ENCODE measurements around the gene SFMBT1. TPM values are rescaled to one million over a fixed set of nuclear protein-coding genes. Genes with fewer than 3 reads are reported as not detected.
A peak's percentile ranks its signal among the peaks of the same experiment; 100 is the strongest.
"Not testable (repeated sequence)": the region's sequence is repeated elsewhere in the genome, so short reads cannot be mapped to it uniquely, and the experiment has no call there.

The SFMBT1 gene
- total RNA-seq, 4 donors from 2014 or later, result 17.2 to 35.3 (median 31.1) TPM

GRCh38 chr3:53039376-53039752, 6.5 kb downstream of the SFMBT1 start:
- TF ChIP-seq POLR2A (IDR thresholded peaks at IDR 0.05) (no peak), CTCF (IDR thresholded peaks at IDR 0.05) (no peak)
- Histone ChIP-seq H3K36me3 (no peaks in the 10 kb centered on the region), H3K4me1 (peaks cover 10 to 18% of the 10 kb centered on the region in 2 donors), H3K4me3 (replicated peaks in 1 of 3) (no peak overlapping the region), H3K9me3 (no peaks in the 10 kb centered on the region), H3K27ac (no peak overlapping the region), H3K27me3 (no peaks in the 10 kb centered on the region)
- DNase-seq, result no peak
- 85 to 90% methylated on average over 2 of the region's 2 CpGs for WGBS, 2 donors
- intact Hi-C loops (cut with DNase I), result no loop called here

- intact Hi-C loops (cut with DNase I), result no loop called here
- DNase-seq, result no peak
- no peaks in the 10 kb centered on the region for H3K36me3 ChIP-seq
- no peak overlapping the region for H3K27ac ChIP-seq
- H3K4me1 ChIP-seq, result peaks cover 6 to 18% of the 10 kb centered on the region in 2 donors
- H3K4me3 ChIP-seq (replicated peaks in 1 of 3), result no peak overlapping the region
- TF ChIP-seq CTCF (IDR thresholded peaks at IDR 0.05) (no peak), POLR2A (IDR thresholded peaks at IDR 0.05) (no peak)
- H3K9me3 ChIP-seq, result no peaks in the 10 kb centered on the region
- H3K27me3 ChIP-seq, result no peaks in the 10 kb centered on the region
- WGBS, 2 donors, result 90 to 92% methylated on average over 5 of the region's 5 CpGs
Measured at GRCh38 chr3:53038679-53039375, 7.0 kb downstream of the SFMBT1 start.

GRCh38 chr3:53035825-53036619, 9.9 kb downstream of the SFMBT1 start:
- Histone ChIP-seq H3K36me3 (no peaks in the 10 kb centered on the region), H3K4me1 (peaks cover 3 to 19% of the 10 kb centered on the region in 2 donors), H3K9me3 (no peaks in the 10 kb centered on the region), H3K27ac (no peak overlapping the region), H3K4me3 (replicated peaks in 1 of 3) (no peak overlapping the region), H3K27me3 (no peaks in the 10 kb centered on the region)
- TF ChIP-seq CTCF (IDR thresholded peaks at IDR 0.05), result peak in 2 of 6 experiments; percentile 15 to 21
- no peak for TF ChIP-seq POLR2A (IDR thresholded peaks at IDR 0.05)
- 68 to 76% methylated on average over 11 of the region's 11 CpGs for WGBS, 2 donors
- DNase-seq, result peak; percentile 8 to 39
- intact Hi-C loops (cut with DNase I), result no loop called here

- H3K4me3 ChIP-seq (replicated peaks in 1 of 3); H3K36me3 ChIP-seq; H3K27ac ChIP-seq; intact Hi-C loops (cut with DNase I); H3K9me3 ChIP-seq; H3K27me3 ChIP-seq: not testable (repeated sequence)
- peaks cover 7 to 22% of the 10 kb centered on the region in 2 donors for H3K4me1 ChIP-seq
- DNase-seq, result peak in 1 of 2 donors; percentile 3
- WGBS, 2 donors, result 72 to 93% methylated on average over 4 to 5 of the region's 5 CpGs
Measured at GRCh38 chr3:53035018-53035417, 10.9 kb downstream of the SFMBT1 start.

GRCh38 chr3:53034411-53034810, 11.5 kb downstream of the SFMBT1 start:
- H3K4me3 ChIP-seq (replicated peaks in 1 of 3); H3K27ac ChIP-seq; intact Hi-C loops (cut with DNase I); H3K36me3 ChIP-seq; H3K9me3 ChIP-seq; DNase-seq; H3K27me3 ChIP-seq: not testable (repeated sequence)
- WGBS, 2 donors, result 96 to 98% methylated on average over 10 of the region's 10 CpGs
- H3K4me1 ChIP-seq, result peaks cover 7 to 22% of the 10 kb centered on the region in 2 donors

- Histone ChIP-seq H3K4me1 (peaks cover 7 to 22% of the 10 kb centered on the region in 2 donors), H3K4me3 (replicated peaks in 1 of 3) (no peak overlapping the region), H3K27me3 (no peaks in the 10 kb centered on the region), H3K9me3 (no peaks in the 10 kb centered on the region), H3K27ac (no peak overlapping the region), H3K36me3 (no peaks in the 10 kb centered on the region)
- intact Hi-C loops (cut with DNase I), result no loop called here
- TF ChIP-seq POLR2A (IDR thresholded peaks at IDR 0.05) (no peak), CTCF (IDR thresholded peaks at IDR 0.05) (no peak)
- DNase-seq, result no peak
Measured at GRCh38 chr3:53032609-53033008, 13.3 kb downstream of the SFMBT1 start.
